IPS-15b (cell line): Measurements from ENCODE around the gene SHMT1.
"Not testable (repeated sequence)": the region's sequence is repeated elsewhere in the genome, so short reads cannot be mapped to it uniquely, and the experiment has no call there.

ENCODE experiments used
- H3K27me3 ChIP-seq: one replicate; pipeline ENCODE4 v1.6.1; 2013; ENCODE audit warnings: low read length; ENCODE audit not compliant: control insufficient read depth, insufficient read depth
- H3K36me3 ChIP-seq: one replicate; pipeline ENCODE4 v1.6.1; 2013; ENCODE audit warnings: low read length; ENCODE audit not compliant: control insufficient read depth, insufficient read depth
- H3K4me1 ChIP-seq: one replicate; pipeline ENCODE4 v1.6.1; 2013; ENCODE audit warnings: mild to moderate bottlenecking, low read length; ENCODE audit not compliant: control insufficient read depth, insufficient read depth
- H3K4me3 ChIP-seq: one replicate; pipeline ENCODE4 v1.5.1; 2013; ENCODE audit warnings: low read depth, low read length
- H3K9ac ChIP-seq: one replicate; pipeline ENCODE4 v1.6.1; 2013; ENCODE audit warnings: low read depth, mild to moderate bottlenecking, low read length
- H3K9me3 ChIP-seq: one replicate; pipeline ENCODE4 v1.6.1; 2013; ENCODE audit warnings: mild to moderate bottlenecking, low read length; ENCODE audit not compliant: control insufficient read depth, insufficient read depth

The SHMT1 gene

GRCh38 chr17:18363101-18364049, at the start of gene SHMT1:
TSS of gene SHMT1 (minus strand) at chr17:18363550. CDS start at chr17:18355981, 7,569 bp downstream.
- Histone ChIP-seq H3K4me3 (peak within 1 kb of the TSS; percentile 85), H3K36me3 (peaks cover 6% of the 10 kb centered on the region), H3K4me1 (peaks cover 2% of the 10 kb centered on the region), H3K9me3 (no peaks in the 10 kb centered on the region), H3K9ac (peak within 1 kb of the TSS; percentile 76), H3K27me3 (no peaks in the 10 kb centered on the region)

- not testable (repeated sequence) for H3K9ac ChIP-seq, H3K27me3 ChIP-seq, H3K4me1 ChIP-seq, H3K9me3 ChIP-seq, H3K4me3 ChIP-seq, H3K36me3 ChIP-seq
These were observed 48.7 kb upstream of the SHMT1 start for GRCh38 chr17:18412001-18412538.

- Histone ChIP-seq H3K4me3 (peak overlapping the region; percentile 68), H3K9ac (peak overlapping the region; percentile 16)
- not testable (repeated sequence) for H3K4me1 ChIP-seq, H3K9me3 ChIP-seq, H3K27me3 ChIP-seq, H3K36me3 ChIP-seq
These were observed 48.1 kb upstream of the SHMT1 start for GRCh38 chr17:18411377-18411864.

- not testable (repeated sequence) for H3K36me3 ChIP-seq, H3K9me3 ChIP-seq, H3K9ac ChIP-seq, H3K4me1 ChIP-seq, H3K27me3 ChIP-seq
- peak overlapping the region; percentile 68 for H3K4me3 ChIP-seq
These were observed 47.4 kb upstream of the SHMT1 start for GRCh38 chr17:18410736-18411135.

- H3K9me3 ChIP-seq, H3K9ac ChIP-seq, H3K4me3 ChIP-seq, H3K36me3 ChIP-seq, H3K27me3 ChIP-seq, H3K4me1 ChIP-seq: not testable (repeated sequence)
These were observed 46.0 kb upstream of the SHMT1 start for GRCh38 chr17:18409321-18409720.

GRCh38 chr17:18408906-18409305, 45.6 kb upstream of the SHMT1 start:
- not testable (repeated sequence) for H3K9ac ChIP-seq, H3K4me3 ChIP-seq, H3K36me3 ChIP-seq, H3K4me1 ChIP-seq, H3K27me3 ChIP-seq, H3K9me3 ChIP-seq

- H3K27me3 ChIP-seq, H3K9ac ChIP-seq, H3K36me3 ChIP-seq, H3K9me3 ChIP-seq, H3K4me3 ChIP-seq, H3K4me1 ChIP-seq: not testable (repeated sequence)
These were observed 40.3 kb upstream of the SHMT1 start for GRCh38 chr17:18403604-18404003.

- H3K27me3 ChIP-seq, H3K4me1 ChIP-seq, H3K4me3 ChIP-seq, H3K9me3 ChIP-seq, H3K9ac ChIP-seq, H3K36me3 ChIP-seq: not testable (repeated sequence)
These were observed 39.8 kb upstream of the SHMT1 start for GRCh38 chr17:18403166-18403565.

GRCh38 chr17:18401872-18402590, 38.7 kb upstream of the SHMT1 start:
- not testable (repeated sequence) for H3K4me3 ChIP-seq, H3K27me3 ChIP-seq, H3K4me1 ChIP-seq

GRCh38 chr17:18388728-18389127, 25.4 kb upstream of the SHMT1 start:
- H3K9ac ChIP-seq, H3K4me3 ChIP-seq, H3K9me3 ChIP-seq, H3K36me3 ChIP-seq, H3K27me3 ChIP-seq, H3K4me1 ChIP-seq: not testable (repeated sequence)

More at GRCh38 chr17:18401872-18402590, 38.7 kb upstream of the SHMT1 start:
- H3K9me3 ChIP-seq, H3K9ac ChIP-seq, H3K36me3 ChIP-seq: not testable (repeated sequence)

- H3K27me3 ChIP-seq, H3K9me3 ChIP-seq, H3K4me3 ChIP-seq, H3K4me1 ChIP-seq, H3K9ac ChIP-seq, H3K36me3 ChIP-seq: not testable (repeated sequence)
These were observed 24.9 kb upstream of the SHMT1 start for GRCh38 chr17:18388266-18388665.

GRCh38 chr17:18387583-18387982, 24.2 kb upstream of the SHMT1 start:
- not testable (repeated sequence) for H3K36me3 ChIP-seq, H3K27me3 ChIP-seq, H3K9ac ChIP-seq, H3K4me3 ChIP-seq, H3K9me3 ChIP-seq, H3K4me1 ChIP-seq
